Measurements from ENCODE around the gene PIH1D2. TPM values are rescaled to one million over a fixed set of nuclear protein-coding genes. Genes with fewer than 3 reads are reported as not detected.

The PIH1D2 gene
- total and polyA plus RNA-seq, 9 of the 15 experiments (the other 6 are each of a cell fraction or from before 2014, with no cell fraction given), result 1.5 to 5.4 (median 3.0) TPM

DNA sequence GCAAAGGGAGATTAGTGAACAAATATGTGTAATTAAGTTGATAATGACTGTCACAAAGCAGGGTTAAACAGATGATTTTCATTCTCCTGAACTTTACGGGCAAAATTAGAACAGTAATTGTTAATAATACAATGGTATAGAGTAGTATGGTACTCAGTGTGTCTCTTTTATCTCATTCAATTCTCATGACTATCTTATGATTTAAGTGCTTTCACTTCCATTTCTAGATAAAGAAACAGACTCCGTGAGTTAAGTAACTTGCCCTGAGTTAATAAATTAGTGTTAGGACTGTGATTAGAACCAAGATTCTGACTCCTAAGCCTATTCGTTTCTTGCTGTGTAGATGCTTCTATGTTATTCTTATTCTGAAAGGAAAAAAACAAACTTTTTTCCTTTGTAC, 22.0 kb downstream of the PIH1D2 start (continued):
- TF ChIP-seq, protein P1, sequence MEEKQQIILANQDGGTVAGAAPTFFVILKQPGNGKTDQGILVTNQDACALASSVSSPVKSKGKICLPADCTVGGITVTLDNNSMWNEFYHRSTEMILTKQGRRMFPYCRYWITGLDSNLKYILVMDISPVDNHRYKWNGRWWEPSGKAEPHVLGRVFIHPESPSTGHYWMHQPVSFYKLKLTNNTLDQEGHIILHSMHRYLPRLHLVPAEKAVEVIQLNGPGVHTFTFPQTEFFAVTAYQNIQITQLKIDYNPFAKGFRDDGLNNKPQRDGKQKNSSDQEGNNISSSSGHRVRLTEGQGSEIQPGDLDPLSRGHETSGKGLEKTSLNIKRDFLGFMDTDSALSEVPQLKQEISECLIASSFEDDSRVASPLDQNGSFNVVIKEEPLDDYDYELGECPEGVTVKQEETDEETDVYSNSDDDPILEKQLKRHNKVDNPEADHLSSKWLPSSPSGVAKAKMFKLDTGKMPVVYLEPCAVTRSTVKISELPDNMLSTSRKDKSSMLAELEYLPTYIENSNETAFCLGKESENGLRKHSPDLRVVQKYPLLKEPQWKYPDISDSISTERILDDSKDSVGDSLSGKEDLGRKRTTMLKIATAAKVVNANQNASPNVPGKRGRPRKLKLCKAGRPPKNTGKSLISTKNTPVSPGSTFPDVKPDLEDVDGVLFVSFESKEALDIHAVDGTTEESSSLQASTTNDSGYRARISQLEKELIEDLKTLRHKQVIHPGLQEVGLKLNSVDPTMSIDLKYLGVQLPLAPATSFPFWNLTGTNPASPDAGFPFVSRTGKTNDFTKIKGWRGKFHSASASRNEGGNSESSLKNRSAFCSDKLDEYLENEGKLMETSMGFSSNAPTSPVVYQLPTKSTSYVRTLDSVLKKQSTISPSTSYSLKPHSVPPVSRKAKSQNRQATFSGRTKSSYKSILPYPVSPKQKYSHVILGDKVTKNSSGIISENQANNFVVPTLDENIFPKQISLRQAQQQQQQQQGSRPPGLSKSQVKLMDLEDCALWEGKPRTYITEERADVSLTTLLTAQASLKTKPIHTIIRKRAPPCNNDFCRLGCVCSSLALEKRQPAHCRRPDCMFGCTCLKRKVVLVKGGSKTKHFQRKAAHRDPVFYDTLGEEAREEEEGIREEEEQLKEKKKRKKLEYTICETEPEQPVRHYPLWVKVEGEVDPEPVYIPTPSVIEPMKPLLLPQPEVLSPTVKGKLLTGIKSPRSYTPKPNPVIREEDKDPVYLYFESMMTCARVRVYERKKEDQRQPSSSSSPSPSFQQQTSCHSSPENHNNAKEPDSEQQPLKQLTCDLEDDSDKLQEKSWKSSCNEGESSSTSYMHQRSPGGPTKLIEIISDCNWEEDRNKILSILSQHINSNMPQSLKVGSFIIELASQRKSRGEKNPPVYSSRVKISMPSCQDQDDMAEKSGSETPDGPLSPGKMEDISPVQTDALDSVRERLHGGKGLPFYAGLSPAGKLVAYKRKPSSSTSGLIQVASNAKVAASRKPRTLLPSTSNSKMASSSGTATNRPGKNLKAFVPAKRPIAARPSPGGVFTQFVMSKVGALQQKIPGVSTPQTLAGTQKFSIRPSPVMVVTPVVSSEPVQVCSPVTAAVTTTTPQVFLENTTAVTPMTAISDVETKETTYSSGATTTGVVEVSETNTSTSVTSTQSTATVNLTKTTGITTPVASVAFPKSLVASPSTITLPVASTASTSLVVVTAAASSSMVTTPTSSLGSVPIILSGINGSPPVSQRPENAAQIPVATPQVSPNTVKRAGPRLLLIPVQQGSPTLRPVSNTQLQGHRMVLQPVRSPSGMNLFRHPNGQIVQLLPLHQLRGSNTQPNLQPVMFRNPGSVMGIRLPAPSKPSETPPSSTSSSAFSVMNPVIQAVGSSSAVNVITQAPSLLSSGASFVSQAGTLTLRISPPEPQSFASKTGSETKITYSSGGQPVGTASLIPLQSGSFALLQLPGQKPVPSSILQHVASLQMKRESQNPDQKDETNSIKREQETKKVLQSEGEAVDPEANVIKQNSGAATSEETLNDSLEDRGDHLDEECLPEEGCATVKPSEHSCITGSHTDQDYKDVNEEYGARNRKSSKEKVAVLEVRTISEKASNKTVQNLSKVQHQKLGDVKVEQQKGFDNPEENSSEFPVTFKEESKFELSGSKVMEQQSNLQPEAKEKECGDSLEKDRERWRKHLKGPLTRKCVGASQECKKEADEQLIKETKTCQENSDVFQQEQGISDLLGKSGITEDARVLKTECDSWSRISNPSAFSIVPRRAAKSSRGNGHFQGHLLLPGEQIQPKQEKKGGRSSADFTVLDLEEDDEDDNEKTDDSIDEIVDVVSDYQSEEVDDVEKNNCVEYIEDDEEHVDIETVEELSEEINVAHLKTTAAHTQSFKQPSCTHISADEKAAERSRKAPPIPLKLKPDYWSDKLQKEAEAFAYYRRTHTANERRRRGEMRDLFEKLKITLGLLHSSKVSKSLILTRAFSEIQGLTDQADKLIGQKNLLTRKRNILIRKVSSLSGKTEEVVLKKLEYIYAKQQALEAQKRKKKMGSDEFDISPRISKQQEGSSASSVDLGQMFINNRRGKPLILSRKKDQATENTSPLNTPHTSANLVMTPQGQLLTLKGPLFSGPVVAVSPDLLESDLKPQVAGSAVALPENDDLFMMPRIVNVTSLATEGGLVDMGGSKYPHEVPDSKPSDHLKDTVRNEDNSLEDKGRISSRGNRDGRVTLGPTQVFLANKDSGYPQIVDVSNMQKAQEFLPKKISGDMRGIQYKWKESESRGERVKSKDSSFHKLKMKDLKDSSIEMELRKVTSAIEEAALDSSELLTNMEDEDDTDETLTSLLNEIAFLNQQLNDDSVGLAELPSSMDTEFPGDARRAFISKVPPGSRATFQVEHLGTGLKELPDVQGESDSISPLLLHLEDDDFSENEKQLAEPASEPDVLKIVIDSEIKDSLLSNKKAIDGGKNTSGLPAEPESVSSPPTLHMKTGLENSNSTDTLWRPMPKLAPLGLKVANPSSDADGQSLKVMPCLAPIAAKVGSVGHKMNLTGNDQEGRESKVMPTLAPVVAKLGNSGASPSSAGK (IDR thresholded peaks at IDR 0.05), result no peak
- no peak for TF ChIP-seq NFIC (IDR thresholded peaks at IDR 0.05)
- TF ChIP-seq, protein P2, sequence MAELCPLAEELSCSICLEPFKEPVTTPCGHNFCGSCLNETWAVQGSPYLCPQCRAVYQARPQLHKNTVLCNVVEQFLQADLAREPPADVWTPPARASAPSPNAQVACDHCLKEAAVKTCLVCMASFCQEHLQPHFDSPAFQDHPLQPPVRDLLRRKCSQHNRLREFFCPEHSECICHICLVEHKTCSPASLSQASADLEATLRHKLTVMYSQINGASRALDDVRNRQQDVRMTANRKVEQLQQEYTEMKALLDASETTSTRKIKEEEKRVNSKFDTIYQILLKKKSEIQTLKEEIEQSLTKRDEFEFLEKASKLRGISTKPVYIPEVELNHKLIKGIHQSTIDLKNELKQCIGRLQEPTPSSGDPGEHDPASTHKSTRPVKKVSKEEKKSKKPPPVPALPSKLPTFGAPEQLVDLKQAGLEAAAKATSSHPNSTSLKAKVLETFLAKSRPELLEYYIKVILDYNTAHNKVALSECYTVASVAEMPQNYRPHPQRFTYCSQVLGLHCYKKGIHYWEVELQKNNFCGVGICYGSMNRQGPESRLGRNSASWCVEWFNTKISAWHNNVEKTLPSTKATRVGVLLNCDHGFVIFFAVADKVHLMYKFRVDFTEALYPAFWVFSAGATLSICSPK (IDR thresholded peaks at IDR 0.05; ENCODE audit: borderline replicate concordance), result no peak
- TF ChIP-seq ZNF133 (CRISPR knock-in tag; IDR thresholded peaks at IDR 0.05), result no peak
- TF ChIP-seq RAD51 (IDR thresholded peaks at IDR 0.05; ENCODE audit: borderline replicate concordance, low read depth), result no peak
